ENCODE measurements around the gene FSCB.
"Not testable (repeated sequence)": the region's sequence is repeated elsewhere in the genome, so short reads cannot be mapped to it uniquely, and the experiment has no call there.

The FSCB gene

DNA sequence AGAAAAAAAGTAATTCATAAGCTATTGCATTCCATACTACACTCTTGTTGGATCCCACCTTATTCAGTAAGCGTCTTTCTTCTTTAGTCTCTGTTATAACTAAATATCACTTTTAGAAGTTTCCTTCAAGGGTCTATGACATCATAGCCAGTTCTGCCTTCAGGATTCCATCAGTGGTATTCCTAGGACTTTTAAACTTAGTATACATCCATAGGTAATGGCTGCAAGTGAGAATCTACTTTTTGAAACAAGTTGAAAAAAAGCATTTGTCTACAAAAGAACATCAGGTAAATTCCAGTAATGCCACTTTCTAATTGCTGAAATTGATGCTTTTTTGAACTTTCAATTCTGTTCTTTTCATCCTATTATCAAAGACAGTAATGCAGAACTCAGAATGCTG is at the start of gene FSCB:
Gene FSCB, minus strand, starts transcription at position 101 of the 400 bp plus-strand sequence. CDS start 296 bp downstream, outside the sequence.
- no peak for FAIRE-seq

DNA sequence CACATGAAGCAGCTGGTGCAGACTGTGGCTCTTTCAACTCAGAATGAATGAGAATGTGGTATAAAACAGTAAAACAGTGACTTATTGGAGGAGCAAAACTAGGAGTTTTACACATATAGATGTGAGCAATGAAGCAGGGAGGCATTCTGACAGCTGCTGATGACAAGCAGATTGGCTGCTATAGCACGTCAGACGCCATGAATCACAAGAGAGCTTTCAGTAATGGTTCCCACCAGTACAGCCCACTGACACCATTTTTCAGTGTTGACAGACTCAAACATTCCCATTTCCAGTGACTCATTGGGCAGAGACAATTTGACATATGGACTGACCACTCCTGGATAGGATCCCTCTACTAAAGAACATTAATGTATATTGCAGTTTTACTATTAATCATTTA is 24.6 kb upstream of the FSCB start:
- no peak for FAIRE-seq

DNA sequence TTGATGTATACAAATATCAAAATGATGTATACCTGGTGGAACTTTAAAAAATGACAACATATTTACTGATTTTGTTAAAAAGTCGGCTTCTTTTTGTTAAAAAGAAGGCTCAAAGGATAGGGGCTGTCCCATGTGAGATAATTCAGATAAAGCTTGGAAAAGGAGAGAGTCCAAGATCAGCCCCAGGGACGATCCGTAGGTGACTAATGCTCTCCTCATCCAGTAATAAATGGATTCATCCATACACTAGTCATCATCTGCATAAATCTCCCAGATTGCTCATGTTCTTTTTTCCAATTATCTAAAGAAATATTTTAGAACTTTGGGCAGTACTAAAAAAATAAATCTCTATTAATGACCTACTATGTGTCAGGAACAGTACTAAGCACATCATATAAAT is 23.4 kb upstream of the FSCB start:
- no peak for FAIRE-seq

DNA sequence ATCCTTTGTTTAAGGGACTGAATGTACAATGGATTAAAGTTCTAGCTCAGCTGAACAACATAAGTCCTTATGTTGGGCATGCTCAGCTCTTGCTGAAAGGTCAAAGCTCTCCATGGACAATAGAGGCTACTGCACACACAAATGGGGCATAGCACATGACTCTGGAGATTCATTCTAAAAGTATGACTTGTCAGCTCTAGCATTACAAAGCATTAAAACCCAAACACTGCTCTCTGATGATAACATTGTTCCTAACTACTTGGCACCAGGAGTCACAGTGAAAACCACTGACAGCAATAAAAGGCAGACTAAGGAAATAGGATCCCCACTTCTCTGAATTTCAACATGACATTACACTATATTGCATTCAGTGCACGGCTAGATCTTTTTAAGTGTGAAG is 21.9 kb upstream of the FSCB start:
- FAIRE-seq = no peak

- FAIRE-seq = no peak
Observed at GRCh38 chr14:44528180-44528579, 21.1 kb upstream of the FSCB start.

DNA sequence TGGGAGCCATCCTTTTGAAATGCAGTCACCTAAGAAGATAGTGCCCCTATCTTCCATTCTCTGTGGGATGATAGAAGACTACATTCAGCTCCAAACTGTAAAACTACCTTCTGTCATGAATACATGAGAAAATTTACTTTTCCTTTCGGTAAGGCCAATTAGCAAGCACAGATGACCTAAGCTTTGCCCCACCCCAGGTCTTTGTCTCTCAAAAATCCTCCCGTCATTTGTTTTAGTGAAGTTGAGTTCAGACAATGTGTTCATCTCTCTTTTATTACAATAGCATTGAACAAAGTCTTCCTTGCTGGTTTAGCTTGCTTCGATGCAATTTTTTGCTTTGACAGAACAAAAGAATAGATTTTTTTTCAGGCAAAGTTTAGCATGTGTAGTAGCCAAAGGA is 18.2 kb upstream of the FSCB start:
- no peak for FAIRE-seq

GRCh38 chr14:44515668-44516067 is 8.6 kb upstream of the FSCB start:
- FAIRE-seq = not testable (repeated sequence)

GRCh38 chr14:44508834-44509233 is 1.8 kb upstream of the FSCB start:
- no peak for FAIRE-seq

- FAIRE-seq = no peak
Observed at GRCh38 chr14:44505588-44505987, 1.5 kb downstream of the FSCB start.

GRCh38 chr14:44497148-44497547 is 9.9 kb downstream of the FSCB start:
- no peak for FAIRE-seq

DNA sequence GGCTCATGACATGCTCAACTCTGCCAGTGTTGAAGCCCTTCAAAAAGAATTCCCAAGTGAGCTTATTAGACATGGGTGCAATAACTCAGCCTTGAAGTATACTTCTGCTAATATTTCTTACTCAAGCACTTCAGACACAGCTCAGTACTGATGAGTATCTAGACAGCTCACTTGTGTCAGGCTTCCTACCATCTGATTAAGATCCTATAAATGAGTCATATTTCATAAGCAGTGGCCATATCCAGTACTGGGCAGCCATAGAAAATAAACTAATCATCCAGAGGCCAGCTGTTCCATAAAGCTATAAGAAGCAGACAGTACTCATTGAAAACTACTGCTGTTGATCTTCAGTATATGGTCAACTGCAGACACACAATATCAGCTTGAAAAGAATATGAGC is 12.9 kb downstream of the FSCB start:
- FAIRE-seq = no peak

- no peak for FAIRE-seq
Observed at GRCh38 chr14:44490966-44491365, 16.1 kb downstream of the FSCB start.

DNA sequence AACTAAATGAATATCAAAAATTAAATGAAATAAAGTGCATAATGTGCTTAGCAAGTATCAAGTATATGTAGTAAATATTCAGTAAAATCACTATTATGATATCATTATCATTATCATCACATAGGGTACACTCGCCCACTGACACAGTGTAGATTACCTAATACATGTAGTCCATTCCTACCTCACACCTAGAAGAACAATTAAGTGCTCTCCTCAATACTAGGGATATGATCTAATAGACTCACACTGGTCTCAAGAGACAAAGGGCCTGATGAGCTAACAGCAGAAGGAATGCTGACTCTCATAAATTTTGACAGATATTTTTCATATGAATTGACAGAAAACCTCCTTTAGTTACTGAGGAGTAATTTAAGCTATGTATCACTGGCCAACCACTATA is 29.1 kb downstream of the FSCB start:
- FAIRE-seq = no peak

DNA sequence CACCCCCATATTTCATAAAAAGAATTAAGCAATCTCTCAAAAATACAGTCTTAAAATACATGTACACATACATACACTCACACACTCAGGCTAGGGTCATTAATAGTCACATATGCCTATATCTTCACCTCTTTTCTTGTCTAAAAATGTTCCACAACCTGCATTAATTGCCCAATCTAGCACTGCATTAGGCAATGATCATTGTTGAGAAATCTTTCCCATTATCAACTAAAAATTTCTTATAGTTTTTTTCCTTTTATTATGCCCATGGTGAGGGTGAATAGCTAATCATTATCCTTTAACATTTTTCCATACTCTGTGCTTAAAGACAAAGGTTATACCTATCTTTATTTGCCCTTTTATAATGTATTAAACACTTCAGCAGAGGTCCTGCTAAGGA is 38.3 kb downstream of the FSCB start:
- FAIRE-seq = no peak

- no peak for FAIRE-seq
Observed at GRCh38 chr14:44463356-44464004, 43.6 kb downstream of the FSCB start.

- FAIRE-seq = no peak
Observed at GRCh38 chr14:44462381-44462780, 44.7 kb downstream of the FSCB start.

DNA sequence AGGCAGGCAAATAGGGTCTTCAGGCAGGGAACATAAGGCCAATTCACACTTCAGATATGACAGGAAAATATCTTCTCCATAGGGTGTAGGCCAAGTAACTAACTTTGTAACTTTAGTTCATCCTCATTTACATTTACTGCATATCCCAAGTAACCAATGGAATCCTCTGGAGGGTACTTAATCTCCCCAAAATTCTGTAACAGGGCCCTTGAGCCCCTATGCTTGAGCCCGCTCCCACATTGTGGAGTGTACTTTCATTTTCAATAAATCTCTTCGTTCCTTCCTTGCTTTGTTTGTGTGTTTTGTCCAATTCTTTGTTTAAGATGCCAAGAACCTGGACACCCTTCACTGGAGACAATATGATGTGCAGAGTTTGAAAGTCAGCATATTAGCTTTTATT is 45.3 kb downstream of the FSCB start:
- FAIRE-seq = no peak
